H9 (cell line): Measurements from ENCODE around the gene KRCC1. TPM values are rescaled to one million over a fixed set of nuclear protein-coding genes. Genes with fewer than 3 reads are reported as not detected.
"Not testable (repeated sequence)": the region's sequence is repeated elsewhere in the genome, so short reads cannot be mapped to it uniquely, and the experiment has no call there.

Source experiments
- DNase-seq: peaks from one replicate; pipeline ENCODE4 v3.0.0-alpha.2; 2017
- H2AFZ ChIP-seq: one replicate; pipeline ENCODE4 v1.6.1; 2013; ENCODE audit warnings: mild to moderate bottlenecking, low read length, control low read depth, moderate library complexity
- H2AK5ac ChIP-seq: 2 replicates; pipeline ENCODE4 v1.6.1; 2013; ENCODE audit warnings: low read length, control low read depth, mixed read lengths; ENCODE audit not compliant: insufficient read length
- H2BK120ac ChIP-seq: one replicate; pipeline ENCODE4 v1.6.1; 2013; ENCODE audit warnings: low read depth, mild to moderate bottlenecking, low read length, control low read depth, inconsistent platforms; ENCODE audit not compliant: poor library complexity, severe bottlenecking
- H2BK12ac ChIP-seq: 2 replicates; pipeline ENCODE4 v1.6.1; 2013; ENCODE audit warnings: low read length, control low read depth, mixed read lengths, low read depth; ENCODE audit not compliant: insufficient read length
- H2BK15ac ChIP-seq: 2 replicates; pipeline ENCODE4 v1.6.1; 2013; ENCODE audit warnings: low read depth, low read length, control low read depth
- H2BK20ac ChIP-seq: one replicate; pipeline ENCODE4 v1.6.1; 2013; ENCODE audit warnings: low read depth, mild to moderate bottlenecking, low read length, control low read depth, inconsistent platforms; ENCODE audit not compliant: poor library complexity, severe bottlenecking
- H2BK5ac ChIP-seq: 2 replicates; pipeline ENCODE4 v1.6.1; 2013; ENCODE audit warnings: low read length, control low read depth, mixed read lengths; ENCODE audit not compliant: insufficient read length
- H3K14ac ChIP-seq: 2 replicates; pipeline ENCODE4 v1.6.1; 2013; ENCODE audit warnings: low read length, control low read depth; ENCODE audit not compliant: insufficient read depth
- H3K18ac ChIP-seq: 2 replicates; pipeline ENCODE4 v1.6.1; 2013; ENCODE audit warnings: low read depth, mild to moderate bottlenecking, mixed read lengths, low read length, control low read depth; ENCODE audit not compliant: insufficient read length
- H3K23ac ChIP-seq: 2 replicates; pipeline ENCODE4 v1.6.1; 2013; ENCODE audit warnings: low read length, control low read depth, mixed read lengths, low read depth; ENCODE audit not compliant: insufficient read length
- H3K23me2 ChIP-seq: 2 replicates; pipeline ENCODE4 v1.6.1; 2013; ENCODE audit warnings: low read depth, mild to moderate bottlenecking, mixed read lengths, low read length, control low read depth; ENCODE audit not compliant: insufficient read length, poor library complexity, severe bottlenecking
- H3K27ac ChIP-seq: 2 replicates; pipeline ENCODE4 v1.5.1; 2013; ENCODE audit warnings: low read length, control low read depth, mixed read lengths, low read depth; ENCODE audit not compliant: insufficient read length
- H3K27me3 ChIP-seq: 2 replicates; pipeline ENCODE4 v1.6.1; 2013; ENCODE audit warnings: low read length, control low read depth, inconsistent platforms; ENCODE audit not compliant: insufficient read depth
- H3K4ac ChIP-seq: 2 replicates; pipeline ENCODE4 v1.6.1; 2013; ENCODE audit warnings: low read depth, mild to moderate bottlenecking, control low read depth, inconsistent platforms, low read length, moderate library complexity
- H3K4me1 ChIP-seq: 2 replicates; pipeline ENCODE4 v1.6.1; 2013; ENCODE audit warnings: low read length, control low read depth, inconsistent platforms; ENCODE audit not compliant: insufficient read depth
- H3K4me2 ChIP-seq: 2 replicates; pipeline ENCODE4 v1.6.1; 2013; ENCODE audit warnings: low read length, control low read depth, mixed read lengths; ENCODE audit not compliant: insufficient read length, insufficient read depth
- H3K56ac ChIP-seq: 2 replicates; pipeline ENCODE4 v1.6.1; 2013; ENCODE audit warnings: low read depth, mild to moderate bottlenecking, mixed read lengths, low read length, control low read depth; ENCODE audit not compliant: insufficient read length
- H3K79me1 ChIP-seq: 2 replicates; pipeline ENCODE4 v1.6.1; 2013; ENCODE audit warnings: low read depth, mild to moderate bottlenecking, moderate library complexity, low read length, control low read depth, inconsistent platforms; ENCODE audit not compliant: insufficient read depth, poor library complexity, severe bottlenecking
- H3K79me2 ChIP-seq: 2 replicates; pipeline ENCODE4 v1.6.1; 2013; ENCODE audit warnings: low read length, control low read depth, inconsistent platforms; ENCODE audit not compliant: insufficient read depth
- H3K9ac ChIP-seq: 2 replicates; pipeline ENCODE4 v1.6.1; 2013; ENCODE audit warnings: low read length, control low read depth, mixed read lengths; ENCODE audit not compliant: insufficient read length; ENCODE audit errors: extremely low read depth
- H3K9me3 ChIP-seq: one replicate; pipeline ENCODE4 v1.6.1; 2013; ENCODE audit warnings: low read depth, low read length, inconsistent platforms; ENCODE audit not compliant: control insufficient read depth
- H3T11ph ChIP-seq: one replicate; pipeline ENCODE4 v1.6.1; 2013; ENCODE audit warnings: mild to moderate bottlenecking, low read length, control low read depth, inconsistent platforms
- H4K20me1 ChIP-seq: one replicate; pipeline ENCODE4 v1.6.1; 2013; ENCODE audit not compliant: control insufficient read depth, insufficient read length, insufficient read depth
- H4K5ac ChIP-seq: 2 replicates; pipeline ENCODE4 v1.6.1; 2013; ENCODE audit warnings: low read depth, mild to moderate bottlenecking, mixed read lengths, low read length, control low read depth; ENCODE audit not compliant: insufficient read length
- H4K8ac ChIP-seq: replicated peaks from 2 replicates; pipeline ENCODE4 v1.6.1; 2013; ENCODE audit warnings: low read length, control low read depth, mixed read lengths, low read depth; ENCODE audit not compliant: insufficient read length
- H4K91ac ChIP-seq: 2 replicates; pipeline ENCODE4 v1.6.1; 2013; ENCODE audit warnings: low read depth, mild to moderate bottlenecking, moderate library complexity, mixed read lengths, low read length, control low read depth; ENCODE audit not compliant: insufficient read length
- H3K27ac Mint-ChIP-seq, 3 experiments: 2 replicates in 2 of 3; 3 replicates in 1 of 3; pipeline ENCODE4 v1.8.0; 2020 to 2021; ENCODE audit warnings: mixed read lengths in 3 of 3, mild to moderate bottlenecking in 1 of 3, moderate library complexity in 1 of 3
- H3K27me3 Mint-ChIP-seq: 2 replicates; pipeline ENCODE4 v1.8.0; 2021; ENCODE audit warnings: low read depth, mild to moderate bottlenecking, moderate library complexity, mixed read lengths
- H3K36me3 Mint-ChIP-seq, 3 experiments: 2 replicates in 2 of 3; 3 replicates in 1 of 3; pipeline ENCODE4 v1.8.0; 2020 to 2021; ENCODE audit warnings: low read depth in 3 of 3, mixed read lengths in 3 of 3; ENCODE audit not compliant: insufficient read depth in 1 of 3
- H3K4me1 Mint-ChIP-seq, 2 experiments: 2 replicates each; pipeline ENCODE4 v1.8.0; 2020; ENCODE audit warnings: mixed read lengths in 2 of 2
- H3K4me3 Mint-ChIP-seq, 2 experiments: 2 replicates in 1 of 2; 3 replicates in 1 of 2; pipeline ENCODE4 v1.8.0; 2020 to 2021; ENCODE audit warnings: mild to moderate bottlenecking in 2 of 2, mixed read lengths in 2 of 2, moderate library complexity in 1 of 2
- H3K9me3 Mint-ChIP-seq, 2 experiments: 2 replicates in 1 of 2; 3 replicates in 1 of 2; pipeline ENCODE4 v1.8.0; 2020; ENCODE audit warnings: mild to moderate bottlenecking in 2 of 2, mixed read lengths in 2 of 2, moderate library complexity in 1 of 2
- WGBS: extraction: QIAGEN DNeasy Blood & Tissue Kit; methylation state at CpG from one replicate; pipeline ENCODE4 v1.1.7; 2013; ENCODE audit warnings: missing lambda C conversion rate, low lambda C conversion rate, mixed read lengths; ENCODE audit not compliant: insufficient read length; ENCODE audit errors: extremely low coverage; 5-methylcytosine and 5-hydroxymethylcytosine counted together
- total RNA-seq: library from RNA; stranded (reverse); gene quantifications from 2 replicates; pipeline ENCODE4 v1.2.1, GENCODE V29; 2021
- TF ChIP-seq, protein P1 (sequence below): fragments of 200-600 bp; sonication (generic); conservative IDR thresholded peaks from 3 replicates; pipeline ENCODE4 v1.8.0; 2021; ENCODE audit warnings: antibody characterized with exemption, mild to moderate bottlenecking

The KRCC1 gene
- total RNA-seq, 1 experiment from 2014 or later: 8.2 TPM

DNA sequence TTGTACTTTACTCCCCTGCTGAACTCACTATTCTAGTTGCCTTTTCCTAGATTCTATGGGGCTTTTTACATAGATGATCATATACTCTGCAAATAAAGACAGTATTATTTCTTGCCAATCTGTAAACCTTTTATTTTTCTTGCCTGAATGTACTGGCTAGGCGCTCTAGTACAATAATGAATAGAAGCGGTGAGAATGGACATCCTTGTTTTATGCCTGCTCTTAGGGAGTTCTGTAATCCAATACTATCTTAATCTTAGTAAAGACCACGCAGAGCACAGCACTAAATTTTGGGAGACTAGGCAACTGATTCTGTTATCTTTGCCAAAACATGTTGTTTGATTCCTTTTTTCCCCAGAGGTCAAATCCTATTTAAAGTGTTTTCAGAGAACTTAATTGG is 7.0 kb downstream of the KRCC1 start:
- H4K5ac ChIP-seq: no peak overlapping the region
- no peak overlapping the region for H2BK20ac ChIP-seq
- H3K56ac ChIP-seq: no peak overlapping the region
- no peak overlapping the region for H3K4ac ChIP-seq
- Mint-ChIP-seq H3K36me3 (peaks cover 3 to 13% (median 4%) of the 10 kb centered on the region in 3 experiments; a peak in 5 of 7 replicates), H3K4me3 (no peak overlapping the region), H3K27ac (no peak overlapping the region), H3K9me3 (no peaks in the 10 kb centered on the region; a peak in 1 of 5 replicates), H3K27me3 (no peaks in the 10 kb centered on the region), H3K4me1 (peaks cover 5% of the 10 kb centered on the region in 2 experiments)
- no peaks in the 10 kb centered on the region for H3K4me1 ChIP-seq
- no peak for DNase-seq
- no peak overlapping the region for H3K9ac ChIP-seq
- no peak overlapping the region for H2BK12ac ChIP-seq
- H2AFZ ChIP-seq: no peak overlapping the region
- no CpG with 5 or more reads among the region's 3 CpGs for WGBS
- no peak overlapping the region for H2BK120ac ChIP-seq
- no peak overlapping the region for H4K8ac ChIP-seq
- TF ChIP-seq, protein P1, sequence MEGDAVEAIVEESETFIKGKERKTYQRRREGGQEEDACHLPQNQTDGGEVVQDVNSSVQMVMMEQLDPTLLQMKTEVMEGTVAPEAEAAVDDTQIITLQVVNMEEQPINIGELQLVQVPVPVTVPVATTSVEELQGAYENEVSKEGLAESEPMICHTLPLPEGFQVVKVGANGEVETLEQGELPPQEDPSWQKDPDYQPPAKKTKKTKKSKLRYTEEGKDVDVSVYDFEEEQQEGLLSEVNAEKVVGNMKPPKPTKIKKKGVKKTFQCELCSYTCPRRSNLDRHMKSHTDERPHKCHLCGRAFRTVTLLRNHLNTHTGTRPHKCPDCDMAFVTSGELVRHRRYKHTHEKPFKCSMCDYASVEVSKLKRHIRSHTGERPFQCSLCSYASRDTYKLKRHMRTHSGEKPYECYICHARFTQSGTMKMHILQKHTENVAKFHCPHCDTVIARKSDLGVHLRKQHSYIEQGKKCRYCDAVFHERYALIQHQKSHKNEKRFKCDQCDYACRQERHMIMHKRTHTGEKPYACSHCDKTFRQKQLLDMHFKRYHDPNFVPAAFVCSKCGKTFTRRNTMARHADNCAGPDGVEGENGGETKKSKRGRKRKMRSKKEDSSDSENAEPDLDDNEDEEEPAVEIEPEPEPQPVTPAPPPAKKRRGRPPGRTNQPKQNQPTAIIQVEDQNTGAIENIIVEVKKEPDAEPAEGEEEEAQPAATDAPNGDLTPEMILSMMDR: no peak
- no peaks in the 10 kb centered on the region for H3K9me3 ChIP-seq
- no peaks in the 10 kb centered on the region for H3K23me2 ChIP-seq
- no peak overlapping the region for H3T11ph ChIP-seq
- H4K91ac ChIP-seq: no peak overlapping the region
- H2AK5ac ChIP-seq: no peak overlapping the region
- H3K27ac ChIP-seq: no peak overlapping the region
- H3K14ac ChIP-seq: no peak overlapping the region
- H3K79me2 ChIP-seq: no peaks in the 10 kb centered on the region
- H3K4me2 ChIP-seq: no peak overlapping the region
- no peak overlapping the region for H3K18ac ChIP-seq
- no peaks in the 10 kb centered on the region for H3K27me3 ChIP-seq
- no peaks in the 10 kb centered on the region for H3K79me1 ChIP-seq
- no peak overlapping the region for H2BK5ac ChIP-seq
- H4K20me1 ChIP-seq: no peaks in the 10 kb centered on the region
- H3K23ac ChIP-seq: no peak overlapping the region
- no peak overlapping the region for H2BK15ac ChIP-seq

DNA sequence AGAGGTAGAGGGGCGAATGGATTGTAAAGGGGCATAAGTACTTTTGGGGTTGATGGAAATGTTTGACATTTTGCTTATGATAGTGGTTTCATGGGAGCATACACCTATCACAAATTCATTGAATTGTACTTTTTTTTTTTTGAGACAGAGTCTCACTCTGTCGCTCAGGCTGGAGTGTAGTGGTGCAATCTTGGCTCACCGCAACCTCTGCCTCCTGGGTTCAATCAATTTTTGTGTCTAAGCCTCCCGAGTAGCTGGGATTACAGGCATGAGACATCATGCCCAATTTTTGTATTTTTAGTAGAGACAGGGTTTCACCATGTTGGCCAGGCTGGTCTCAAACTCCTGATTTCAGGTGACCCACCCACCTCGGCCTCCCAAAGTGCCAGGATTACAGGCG is 10.0 kb downstream of the KRCC1 start:
- H2BK12ac ChIP-seq, H3K36me3 Mint-ChIP-seq, H2BK15ac ChIP-seq, H3K56ac ChIP-seq, H3K23me2 ChIP-seq, H3K4me2 ChIP-seq, H3K79me2 ChIP-seq, H3K27ac Mint-ChIP-seq, H3K9me3 ChIP-seq, H4K5ac ChIP-seq, H3K27me3 ChIP-seq, H2AFZ ChIP-seq, H3K14ac ChIP-seq, H3K4me3 Mint-ChIP-seq, H4K91ac ChIP-seq, H3K18ac ChIP-seq, H3K4ac ChIP-seq, H2BK120ac ChIP-seq, H2BK5ac ChIP-seq, H3K27ac ChIP-seq, H2AK5ac ChIP-seq, H3K4me1 ChIP-seq, H3T11ph ChIP-seq, H4K8ac ChIP-seq, H3K9me3 Mint-ChIP-seq, H3K79me1 ChIP-seq, H3K23ac ChIP-seq, DNase-seq, H4K20me1 ChIP-seq, H2BK20ac ChIP-seq, H3K27me3 Mint-ChIP-seq, H3K9ac ChIP-seq: not testable (repeated sequence)
- H3K4me1 Mint-ChIP-seq: peaks cover 10 to 12% of the 10 kb centered on the region in 2 experiments; a peak in 3 of 4 replicates
- no CpG with 5 or more reads among the region's 6 CpGs for WGBS
